H1 (cell line): ENCODE measurements around the gene NUDT3. TPM values are rescaled to one million over a fixed set of nuclear protein-coding genes. Genes with fewer than 3 reads are reported as not detected.

Experiments used
- JUND ChIP-seq: IDR thresholded peaks from 2 replicates; pipeline ENCODE4 v1.6.1; 2011; ENCODE audit warnings: mild to moderate bottlenecking, improper control_type of control experiment, low read length
- NRF1 ChIP-seq: IDR thresholded peaks from 2 replicates; pipeline ENCODE4 v1.6.1; 2011; ENCODE audit warnings: mild to moderate bottlenecking, low read depth, low read length, improper control_type of control experiment
- polyA plus RNA-seq, 7 experiments: library from polyadenylated mRNA; depleted of rRNA in 3 of 7; stranded (reverse) in 5 of 7; unstranded in 2 of 7; fragments of >200 nt in 5 of 7; fragments of 200-250 nt in 2 of 7; gene quantifications; 1 replicate in 5 of 7; 2 replicates in 1 of 7; 4 replicates in 1 of 7; pipeline versions ENCODE4 v1.2.1 to v1.2.3, GENCODE V29; 2011 to 2013; ENCODE audit warnings: missing spikeins in 2 of 7, mixed read lengths in 2 of 7
- total RNA-seq: library from RNA; stranded (reverse); fragmentation: NEBNext Ultra II Directional; extraction: Animal tissue kit (Norgen Biotek cat#: 25700); gene quantifications from 2 replicates; pipeline ENCODE4 v1.2.1, GENCODE V29; 2021

The NUDT3 gene
- total and polyA plus RNA-seq, 2 of the 8 experiments (the other 6 are each of a cell fraction or from before 2014, with no cell fraction given): 14.1 to 36.9 TPM

DNA sequence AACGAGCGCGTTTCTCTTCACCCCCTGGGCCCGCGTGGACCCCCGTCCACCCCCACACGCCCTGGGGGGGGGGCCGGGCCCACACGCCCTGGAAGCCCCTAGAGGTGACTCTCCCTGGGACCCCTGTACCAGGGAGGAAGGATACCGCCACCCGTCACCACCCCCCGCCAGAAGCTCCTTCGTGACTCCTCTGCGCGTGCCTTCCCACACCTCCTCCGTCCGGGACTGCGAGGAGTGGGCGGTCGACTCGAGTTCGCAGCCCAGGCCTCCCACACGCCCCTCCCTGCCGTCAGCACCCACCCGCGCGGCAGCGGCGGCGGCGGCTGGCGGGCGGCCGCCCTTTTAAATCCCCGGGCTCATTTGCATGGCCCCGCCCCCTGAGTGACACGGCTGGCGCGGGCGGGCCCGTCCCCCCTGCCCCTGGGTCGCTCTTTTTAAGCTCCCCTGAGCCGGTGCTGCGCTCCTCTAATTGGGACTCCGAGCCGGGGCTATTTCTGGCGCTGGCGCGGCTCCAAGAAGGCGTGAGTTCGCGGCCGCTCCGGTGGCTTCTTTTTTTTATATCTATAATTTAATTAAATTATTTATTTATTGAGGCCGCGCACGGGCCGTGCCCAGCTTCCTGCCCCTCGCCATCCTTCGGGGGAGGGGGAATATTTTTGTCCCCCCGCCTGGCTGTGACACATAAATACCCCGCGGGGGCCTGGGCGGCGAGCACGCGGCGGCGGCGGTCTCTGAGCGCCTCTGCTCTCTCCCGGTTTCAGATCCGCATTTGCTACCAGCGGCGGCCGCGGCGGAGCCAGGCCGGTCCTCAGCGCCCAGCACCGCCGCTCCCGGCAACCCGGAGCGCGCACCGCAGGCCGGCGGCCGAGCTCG, 155.8 kb downstream of the NUDT3 start, which contains the start of gene HMGA1 (continued):
- TF ChIP-seq JUND: no peak
- TF ChIP-seq NRF1: no peak
- TF ChIP-seq, all 59 proteins: peak for 14
